HG03139 (cell line): ENCODE data around the gene ADGRG6.

Experiments
- ATAC-seq: cut with Tn5 transposase; IDR thresholded peaks from one replicate; pipeline ENCODE4 v1.9.1; 2021; ENCODE audit not compliant: unreplicated experiment

Gene ADGRG6

DNA sequence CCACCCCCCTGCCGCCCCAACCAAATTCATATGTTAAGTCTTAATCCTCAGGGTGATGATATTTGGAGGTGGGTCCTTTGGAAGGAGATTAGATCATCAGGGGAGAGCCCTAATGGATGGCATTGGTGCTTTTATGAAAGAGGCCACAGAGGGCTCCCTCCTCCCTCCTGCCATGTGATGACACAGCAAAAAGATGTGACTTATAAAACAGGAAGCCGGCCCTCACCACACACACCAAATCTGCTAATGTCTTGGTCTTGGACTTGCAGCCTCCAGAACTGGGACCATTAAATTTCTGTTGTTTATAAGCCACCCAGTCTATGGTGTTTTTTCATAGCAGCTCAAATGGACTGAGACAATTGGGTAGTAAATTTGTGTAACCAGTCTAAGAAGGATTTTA, 176.3 kb downstream of the ADGRG6 start:
- no peak for ATAC-seq

DNA sequence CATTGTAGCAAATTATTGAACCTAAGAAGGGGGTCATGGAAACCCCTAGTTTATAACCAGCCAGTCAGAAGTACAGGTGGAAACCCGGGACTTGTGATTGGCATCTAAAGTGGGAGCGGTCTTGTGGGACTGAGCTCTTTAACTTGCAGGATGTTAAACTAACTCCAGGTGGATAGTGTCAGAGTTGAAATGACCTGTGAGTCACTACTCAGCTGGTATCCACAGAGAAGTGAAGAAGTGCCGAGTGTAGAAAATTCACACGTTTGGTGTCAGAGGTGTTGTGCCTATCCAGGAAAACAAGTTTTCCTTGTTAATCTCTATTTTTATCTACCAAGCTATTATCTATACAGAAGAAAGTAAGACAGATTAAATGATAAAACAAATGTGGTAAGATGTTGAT, 179.7 kb downstream of the ADGRG6 start:
- ATAC-seq, result no peak

DNA sequence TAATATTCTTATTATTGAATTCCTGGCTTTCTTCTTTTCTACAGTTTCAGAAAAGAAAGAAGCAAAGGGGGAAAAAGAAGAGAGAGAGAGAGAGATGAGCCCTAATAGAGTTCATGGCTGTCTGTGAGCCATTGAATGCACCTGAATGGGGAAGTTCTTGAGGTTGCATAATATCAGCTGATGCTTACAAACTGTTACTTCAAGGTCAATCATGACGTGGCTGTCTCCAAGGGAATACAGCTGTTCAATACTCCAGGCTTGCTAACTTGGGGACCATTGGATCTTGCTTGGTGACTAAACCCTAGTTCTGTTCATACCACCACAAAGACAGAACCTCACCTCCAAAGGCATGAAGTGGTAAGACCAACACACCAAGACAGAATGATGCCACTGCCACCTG, 180.4 kb downstream of the ADGRG6 start:
- no peak for ATAC-seq

DNA sequence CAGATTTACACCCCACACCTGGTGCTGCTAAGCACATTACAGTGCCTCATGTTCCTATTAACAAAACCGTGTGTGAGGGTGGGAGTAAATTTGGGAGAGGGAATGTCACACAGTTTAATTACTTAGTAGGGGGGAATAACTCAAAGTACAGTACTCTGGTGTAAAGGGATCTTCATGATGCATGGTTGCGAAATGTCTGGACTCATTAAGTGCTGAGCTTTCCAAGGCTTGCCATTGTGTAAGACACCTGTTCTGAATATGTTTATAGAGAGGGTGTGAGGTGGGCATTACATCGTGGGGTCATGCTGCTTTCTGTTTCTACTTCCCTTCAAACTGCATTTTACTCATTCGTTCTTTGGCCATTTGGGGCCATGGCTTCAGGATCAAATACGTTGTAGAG, 181.2 kb downstream of the ADGRG6 start:
- no peak for ATAC-seq

DNA sequence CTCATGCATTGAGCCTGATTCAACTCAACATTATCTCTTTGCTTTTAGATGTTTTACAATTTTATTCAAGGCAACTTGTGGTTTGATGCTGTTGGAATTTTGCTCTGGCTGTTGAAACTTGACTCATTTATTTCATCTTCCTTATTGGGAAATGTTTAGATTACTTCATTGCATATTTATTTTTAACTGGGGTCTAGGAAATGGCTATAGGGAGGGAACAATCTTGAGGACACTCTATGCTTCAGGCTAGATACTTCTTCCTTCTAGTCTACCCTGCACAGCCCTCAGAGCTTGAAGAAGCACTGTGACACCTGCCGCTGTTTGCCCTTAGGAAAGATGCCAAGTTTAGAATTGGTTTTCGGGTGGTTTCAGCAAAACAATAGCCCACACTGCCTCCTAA, 183.4 kb downstream of the ADGRG6 start:
- no peak for ATAC-seq

DNA sequence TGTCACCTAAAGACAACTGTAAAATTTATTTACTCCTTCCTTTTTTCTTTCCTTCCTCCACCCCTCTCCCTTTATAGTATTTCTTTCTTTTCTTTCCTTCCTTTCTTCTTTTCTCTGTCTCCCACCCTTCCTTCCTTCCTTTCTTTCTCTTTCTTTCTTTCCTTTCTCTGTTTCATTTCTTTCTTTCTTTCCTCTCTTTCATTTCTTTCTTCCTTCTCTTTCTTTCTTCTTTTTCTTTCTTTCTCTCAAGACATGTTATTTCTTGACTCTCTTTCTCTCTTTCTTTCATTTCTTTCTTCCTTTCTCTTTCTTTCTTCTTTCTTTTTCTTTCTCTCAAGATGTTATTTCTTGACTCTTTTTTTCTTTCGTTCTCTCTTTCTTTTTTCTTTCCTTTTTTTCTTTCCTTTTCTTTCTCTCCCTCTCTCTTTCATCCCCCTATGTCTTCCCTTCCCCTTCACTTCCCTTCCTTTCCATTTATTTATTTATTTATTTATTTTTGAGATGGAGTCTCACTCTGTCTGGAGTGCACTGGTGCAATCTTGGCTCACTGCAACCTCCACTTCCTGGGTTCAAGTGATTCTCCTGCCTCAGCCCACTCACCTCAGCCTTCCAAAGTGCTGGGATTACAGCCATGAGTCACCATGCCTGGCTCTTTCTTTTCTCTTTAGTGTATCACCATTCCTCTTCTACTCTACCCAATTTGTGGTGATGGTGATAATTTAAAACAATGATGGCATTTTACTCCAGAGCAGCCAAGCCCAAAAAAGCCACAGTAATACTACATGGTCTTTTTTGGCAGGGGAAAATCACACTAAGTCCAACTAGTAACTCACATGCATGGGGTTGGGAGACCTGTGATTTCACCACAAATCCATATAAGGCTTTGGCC, 188.2 kb downstream of the ADGRG6 start:
- ATAC-seq, result no peak
